NK-92 (cell line): ENCODE measurements around the gene FZD1.

Experiments used
- DNase-seq: peaks from one replicate; lab custom pipeline; 2025; ENCODE audit not compliant: unreplicated experiment; lab: John Stamatoyannopoulos, UW

The FZD1 gene

GRCh38 chr7:91264924-91265681 is 870 bp downstream of the FZD1 start:
- DNase-seq = no peak

GRCh38 chr7:91265693-91266066 is 1.4 kb downstream of the FZD1 start:
- DNase-seq = no peak

DNA sequence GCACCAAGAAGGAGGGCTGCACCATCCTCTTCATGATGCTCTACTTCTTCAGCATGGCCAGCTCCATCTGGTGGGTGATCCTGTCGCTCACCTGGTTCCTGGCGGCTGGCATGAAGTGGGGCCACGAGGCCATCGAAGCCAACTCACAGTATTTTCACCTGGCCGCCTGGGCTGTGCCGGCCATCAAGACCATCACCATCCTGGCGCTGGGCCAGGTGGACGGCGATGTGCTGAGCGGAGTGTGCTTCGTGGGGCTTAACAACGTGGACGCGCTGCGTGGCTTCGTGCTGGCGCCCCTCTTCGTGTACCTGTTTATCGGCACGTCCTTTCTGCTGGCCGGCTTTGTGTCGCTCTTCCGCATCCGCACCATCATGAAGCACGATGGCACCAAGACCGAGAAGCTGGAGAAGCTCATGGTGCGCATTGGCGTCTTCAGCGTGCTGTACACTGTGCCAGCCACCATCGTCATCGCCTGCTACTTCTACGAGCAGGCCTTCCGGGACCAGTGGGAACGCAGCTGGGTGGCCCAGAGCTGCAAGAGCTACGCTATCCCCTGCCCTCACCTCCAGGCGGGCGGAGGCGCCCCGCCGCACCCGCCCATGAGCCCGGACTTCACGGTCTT is 1.9 kb downstream of the FZD1 start:
- no peak for DNase-seq

GRCh38 chr7:91266689-91267090 is 2.5 kb downstream of the FZD1 start:
- no peak for DNase-seq

DNA sequence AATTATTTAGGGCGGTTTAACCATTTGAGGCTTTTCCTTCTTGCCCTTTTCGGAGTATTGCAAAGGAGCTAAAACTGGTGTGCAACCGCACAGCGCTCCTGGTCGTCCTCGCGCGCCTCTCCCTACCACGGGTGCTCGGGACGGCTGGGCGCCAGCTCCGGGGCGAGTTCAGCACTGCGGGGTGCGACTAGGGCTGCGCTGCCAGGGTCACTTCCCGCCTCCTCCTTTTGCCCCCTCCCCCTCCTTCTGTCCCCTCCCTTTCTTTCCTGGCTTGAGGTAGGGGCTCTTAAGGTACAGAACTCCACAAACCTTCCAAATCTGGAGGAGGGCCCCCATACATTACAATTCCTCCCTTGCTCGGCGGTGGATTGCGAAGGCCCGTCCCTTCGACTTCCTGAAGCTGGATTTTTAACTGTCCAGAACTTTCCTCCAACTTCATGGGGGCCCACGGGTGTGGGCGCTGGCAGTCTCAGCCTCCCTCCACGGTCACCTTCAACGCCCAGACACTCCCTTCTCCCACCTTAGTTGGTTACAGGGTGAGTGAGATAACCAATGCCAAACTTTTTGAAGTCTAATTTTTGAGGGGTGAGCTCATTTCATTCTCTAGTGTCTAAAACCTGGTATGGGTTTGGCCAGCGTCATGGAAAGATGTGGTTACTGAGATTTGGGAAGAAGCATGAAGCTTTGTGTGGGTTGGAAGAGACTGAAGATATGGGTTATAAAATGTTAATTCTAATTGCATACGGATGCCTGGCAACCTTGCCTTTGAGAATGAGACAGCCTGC is 3.1 kb downstream of the FZD1 start:
- no peak for DNase-seq

DNA sequence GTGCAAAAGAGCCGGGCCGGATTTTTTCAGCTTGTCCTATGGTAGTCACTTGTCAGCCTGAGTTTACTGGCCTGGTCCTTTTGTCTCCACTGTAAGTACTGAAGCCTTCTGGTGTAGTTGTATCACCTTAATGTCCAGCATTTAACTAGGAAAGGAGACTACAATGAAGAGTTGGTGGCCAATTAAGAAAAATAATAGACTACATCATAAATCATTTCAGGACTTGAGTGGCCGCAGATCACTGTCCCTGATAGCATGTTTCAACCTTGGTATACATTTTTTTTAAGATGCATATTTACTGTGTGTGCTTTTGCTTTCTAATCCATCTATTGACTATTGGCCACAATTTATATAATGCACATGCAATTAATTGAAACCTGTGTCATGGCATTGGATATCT is 6.1 kb downstream of the FZD1 start:
- DNase-seq = no peak

GRCh38 chr7:91276909-91277308 is 12.7 kb downstream of the FZD1 start:
- no peak for DNase-seq

- DNase-seq = no peak
Observed at GRCh38 chr7:91280185-91280584, 16.0 kb downstream of the FZD1 start.

GRCh38 chr7:91280604-91281003 is 16.4 kb downstream of the FZD1 start:
- DNase-seq = no peak

DNA sequence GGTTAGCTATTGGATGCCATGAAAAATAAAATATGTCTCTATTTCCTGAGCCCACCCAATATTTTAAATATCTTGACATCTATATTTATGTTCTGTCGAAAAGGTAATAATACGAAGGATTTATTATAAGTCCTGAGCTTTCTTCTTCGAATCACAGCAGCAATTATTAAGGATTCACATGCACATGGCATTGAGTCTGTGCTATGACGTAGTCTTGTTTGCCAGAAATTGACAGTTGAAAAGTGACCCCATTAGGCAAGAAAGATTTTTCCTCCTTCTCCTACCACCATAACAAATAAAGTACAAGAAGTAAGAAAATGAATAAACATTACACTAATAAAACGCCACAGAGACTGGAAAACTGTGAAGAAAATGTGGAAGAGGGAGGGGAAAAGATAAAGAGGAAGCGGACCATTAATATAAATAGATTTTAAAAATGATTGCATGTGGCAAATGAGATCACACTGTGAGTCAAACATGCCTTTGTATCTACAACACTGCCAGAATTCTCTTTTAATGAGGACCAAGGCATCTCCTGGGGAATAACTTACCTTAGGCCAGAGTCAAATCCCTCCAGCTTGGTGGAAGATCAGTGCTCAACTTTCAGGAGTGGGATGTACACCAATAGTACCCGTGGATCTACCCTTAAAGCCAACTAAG is 21.6 kb downstream of the FZD1 start:
- no peak for DNase-seq

DNA sequence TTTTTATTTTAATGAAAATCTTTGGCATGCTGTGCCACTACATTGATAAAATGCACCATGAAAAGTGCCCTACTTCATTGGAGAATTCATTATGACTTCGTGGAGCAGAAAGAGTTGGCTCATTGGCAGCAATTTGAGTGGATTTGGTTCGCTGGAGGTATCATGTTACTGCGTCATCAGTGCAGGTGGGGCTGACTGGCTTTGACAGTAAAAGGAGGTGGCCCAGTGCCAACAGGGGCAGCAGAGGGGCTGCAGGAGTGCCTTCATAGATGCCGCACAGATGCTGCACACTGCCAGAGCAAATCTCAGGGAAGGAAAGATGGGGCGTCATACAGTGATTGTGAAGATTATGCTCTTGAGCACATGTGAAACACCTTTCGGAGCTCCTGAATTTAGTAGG is 22.2 kb downstream of the FZD1 start:
- DNase-seq = no peak

- no peak for DNase-seq
Observed at GRCh38 chr7:91287371-91288084, 23.3 kb downstream of the FZD1 start.

DNA sequence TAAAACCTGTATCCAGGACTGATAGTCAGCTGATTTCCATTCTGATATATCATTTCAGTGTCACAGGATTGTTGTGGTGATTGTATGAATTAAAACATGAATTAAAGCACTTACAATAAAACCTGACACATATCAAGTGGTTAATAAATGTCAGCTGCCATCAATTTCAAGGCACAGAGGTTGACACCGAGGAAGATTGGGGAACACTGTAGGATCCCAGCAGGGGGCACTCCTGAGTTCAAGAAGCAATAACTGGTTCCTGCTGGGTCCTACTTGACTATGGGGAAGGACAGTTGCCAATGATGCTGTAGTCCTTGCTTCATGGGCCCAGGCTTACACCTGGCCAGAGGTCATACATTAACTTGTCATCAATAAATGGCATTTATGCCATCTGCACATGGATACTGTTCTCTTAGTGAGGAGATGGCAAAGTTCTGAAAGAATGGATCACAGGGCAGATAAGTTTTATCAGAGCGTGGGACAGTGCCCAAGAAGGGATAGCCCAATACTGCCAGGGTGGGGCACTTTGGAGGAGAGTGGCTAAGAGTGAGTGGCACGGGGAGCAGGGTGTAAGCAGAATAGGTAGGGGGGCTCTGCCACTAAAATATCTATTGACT is 24.1 kb downstream of the FZD1 start:
- DNase-seq = no peak

GRCh38 chr7:91289633-91290254 is 25.5 kb downstream of the FZD1 start:
- no peak for DNase-seq

GRCh38 chr7:91291302-91291701 is 27.1 kb downstream of the FZD1 start:
- no peak for DNase-seq

DNA sequence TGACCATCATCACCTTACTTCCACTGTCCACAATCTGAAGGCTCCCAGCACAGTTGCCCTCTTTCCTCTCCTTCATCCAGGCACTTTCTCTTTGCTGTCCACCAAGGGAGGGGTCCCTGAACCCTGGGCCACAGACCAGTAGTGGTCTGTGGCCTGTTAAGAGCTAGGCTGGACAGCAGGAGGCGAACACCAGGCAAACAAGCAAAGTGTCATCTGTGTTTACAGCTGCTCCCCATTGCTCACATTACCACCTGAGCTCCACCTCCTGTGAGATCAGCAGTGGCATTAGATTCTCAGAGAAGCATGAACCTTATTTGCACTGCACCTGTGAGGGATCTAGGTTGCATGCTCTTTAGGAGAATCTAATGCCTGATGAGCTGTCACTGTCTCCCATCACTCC is 27.7 kb downstream of the FZD1 start:
- no peak for DNase-seq

DNA sequence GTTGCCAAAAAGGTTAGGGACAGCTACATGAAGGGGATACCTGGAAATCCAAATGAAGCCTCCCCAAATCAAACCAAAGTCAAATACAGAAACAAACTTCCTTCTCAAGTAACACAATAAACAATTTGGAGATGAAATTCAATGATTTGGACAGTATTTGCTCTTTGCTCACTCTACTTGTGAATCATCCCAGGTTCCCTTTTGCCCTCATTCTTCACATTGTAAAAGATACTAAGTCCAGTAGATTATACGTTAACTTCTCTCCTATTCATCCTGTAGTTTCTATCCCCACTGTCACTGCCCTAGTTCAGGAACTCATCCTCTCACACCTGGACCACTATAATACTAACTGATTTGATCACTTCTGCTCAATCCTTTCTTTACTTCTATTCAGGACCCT is 28.3 kb downstream of the FZD1 start:
- no peak for DNase-seq

- no peak for DNase-seq
Observed at GRCh38 chr7:91293136-91293535, 28.9 kb downstream of the FZD1 start.

DNA sequence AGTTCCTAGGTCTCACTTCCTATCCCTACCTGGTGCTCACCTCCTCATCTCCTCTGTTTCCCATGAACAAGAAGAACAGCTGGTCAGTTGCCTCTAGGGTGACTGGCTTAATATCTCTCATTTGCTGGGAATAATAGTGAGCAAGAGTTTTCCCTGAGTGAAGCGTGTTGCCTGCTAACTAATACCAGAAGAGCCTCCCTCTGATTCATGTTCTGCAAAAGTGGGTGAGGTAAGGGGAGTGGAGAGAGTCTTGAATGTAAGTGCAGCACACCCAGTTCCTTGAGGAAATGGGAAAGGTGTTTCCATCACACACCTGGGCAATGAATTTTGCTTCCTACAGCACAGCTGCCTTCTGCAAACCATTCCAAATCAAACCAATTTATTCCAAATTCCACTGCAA is 29.6 kb downstream of the FZD1 start:
- no peak for DNase-seq

- DNase-seq = no peak
Observed at GRCh38 chr7:91294639-91295220, 30.5 kb downstream of the FZD1 start.
